ENCODE measurements around the gene RIMS4.

GRCh38 chr20:44840826-44841225, 30.5 kb upstream of the RIMS4 start:
- no peak for TF ChIP-seq JUND (IDR thresholded peaks at IDR 0.05)
- no peak for TF ChIP-seq CTCF (IDR thresholded peaks at IDR 0.05; ENCODE audit: low read depth, low read length, missing input control)
- TF ChIP-seq REST (IDR thresholded peaks at IDR 0.05), result no peak
- no peak for TF ChIP-seq GABPA (IDR thresholded peaks at IDR 0.05 in 1 of 2, conservative IDR thresholded peaks at IDR 0.05 in 1 of 2)
- no peak for TF ChIP-seq FOXA2 (IDR thresholded peaks at IDR 0.05)
- TF ChIP-seq FOXA1 (IDR thresholded peaks at IDR 0.05), result no peak
- TF ChIP-seq ZBTB33 (IDR thresholded peaks at IDR 0.05), result no peak
- TF ChIP-seq ATF3 (IDR thresholded peaks at IDR 0.05), result no peak
- TF ChIP-seq YY1 (IDR thresholded peaks at IDR 0.05), result no peak
- TF ChIP-seq TAF1 (conservative IDR thresholded peaks at IDR 0.05), result no peak
- no peak for TF ChIP-seq MAX (IDR thresholded peaks at IDR 0.05)

All from liver (tissue), 3 donors.